ENCODE results near the gene HSBP1L1. TPM values are rescaled to one million over a fixed set of nuclear protein-coding genes. Genes with fewer than 3 reads are reported as not detected.

Gene HSBP1L1
- total RNA-seq, 1 donor, result 22.0 TPM

GRCh38 chr18:79940126-79940813, 24.2 kb upstream of the HSBP1L1 start:
- H3K4me3 ChIP-seq (ENCODE audit: low read depth, low read length), result no peak overlapping the region
- DNase-seq (ENCODE audit: low read depth), result no peak
- TF ChIP-seq CTCF (IDR thresholded peaks at IDR 0.05; ENCODE audit: insufficient read depth, low read depth, low read length), result no peak

- DNase-seq (ENCODE audit: low read depth), result no peak
- H3K4me3 ChIP-seq (ENCODE audit: low read depth, low read length), result no peak overlapping the region
- no peak for TF ChIP-seq CTCF (IDR thresholded peaks at IDR 0.05; ENCODE audit: insufficient read depth, low read depth, low read length)
Observed at GRCh38 chr18:79940814-79941472, 23.5 kb upstream of the HSBP1L1 start.

GRCh38 chr18:79941473-79942119, 22.8 kb upstream of the HSBP1L1 start:
- TF ChIP-seq CTCF (IDR thresholded peaks at IDR 0.05; ENCODE audit: insufficient read depth, low read depth, low read length), result no peak
- H3K4me3 ChIP-seq (ENCODE audit: low read depth, low read length), result no peak overlapping the region
- no peak for DNase-seq (ENCODE audit: low read depth)

DNA sequence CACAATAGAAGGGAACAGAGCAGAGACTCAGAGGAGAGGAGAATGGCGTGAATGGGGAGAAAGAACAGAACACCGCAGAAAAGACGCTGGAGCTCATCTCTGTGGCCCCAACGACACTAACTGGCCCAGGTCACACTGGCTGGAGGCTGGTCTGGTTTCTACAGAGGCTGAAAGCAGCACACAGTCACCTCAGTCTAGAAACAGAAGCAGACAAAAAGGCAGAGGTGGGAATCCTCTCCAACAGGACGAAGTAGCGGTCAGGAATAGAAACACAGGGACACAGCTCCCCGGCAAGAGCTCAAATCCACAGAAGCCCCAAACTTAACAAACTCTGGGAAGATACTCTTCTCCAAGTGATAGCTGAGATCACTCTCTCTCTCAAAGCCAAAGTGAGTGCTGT, 22.2 kb upstream of the HSBP1L1 start:
- TF ChIP-seq CTCF (IDR thresholded peaks at IDR 0.05; ENCODE audit: insufficient read depth, low read depth, low read length), result no peak
- DNase-seq (ENCODE audit: low read depth), result no peak
- no peak overlapping the region for H3K4me3 ChIP-seq (ENCODE audit: low read depth, low read length)

- H3K4me3 ChIP-seq (ENCODE audit: low read depth, low read length), result no peak overlapping the region
- no peak for TF ChIP-seq CTCF (IDR thresholded peaks at IDR 0.05; ENCODE audit: insufficient read depth, low read depth, low read length)
- no peak for DNase-seq (ENCODE audit: low read depth)
Observed at GRCh38 chr18:79942786-79943607, 21.4 kb upstream of the HSBP1L1 start.

DNA sequence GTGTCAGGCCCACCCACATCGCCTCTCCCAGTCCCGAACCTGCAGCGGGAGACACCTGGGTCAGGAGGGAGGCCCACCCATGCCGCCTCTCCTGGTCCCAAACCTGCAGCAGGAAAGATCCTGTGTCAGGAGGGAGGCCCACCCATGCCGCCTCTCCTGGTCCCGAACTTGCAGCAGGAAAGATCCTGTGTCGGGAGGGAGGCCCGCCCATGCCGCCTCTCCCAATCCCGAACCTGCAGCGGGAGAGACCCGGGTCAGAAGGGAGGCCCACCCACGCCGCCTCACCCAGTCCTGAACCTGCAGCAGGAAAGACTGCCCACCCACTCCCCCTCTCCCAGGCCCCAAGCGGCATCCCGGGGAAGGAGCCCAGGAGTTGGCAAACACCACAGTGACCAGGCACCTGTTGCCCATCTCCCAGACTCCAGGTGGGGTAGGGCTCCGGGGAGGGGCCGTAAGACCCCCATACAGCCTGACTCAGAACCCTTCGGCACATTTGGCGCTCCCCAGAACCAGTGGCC, 20.8 kb upstream of the HSBP1L1 start:
- no peak for DNase-seq (ENCODE audit: low read depth)
- H3K4me3 ChIP-seq (ENCODE audit: low read depth, low read length), result no peak overlapping the region
- no peak for TF ChIP-seq CTCF (IDR thresholded peaks at IDR 0.05; ENCODE audit: insufficient read depth, low read depth, low read length)
